Measurements from ENCODE around the gene NT5DC3.
"Not testable (repeated sequence)": the region's sequence is repeated elsewhere in the genome, so short reads cannot be mapped to it uniquely, and the experiment has no call there.

NT5DC3 gene

GRCh38 chr12:103810111-103810510, 30.9 kb downstream of the NT5DC3 start:
- no peak overlapping the region for H3K27ac ChIP-seq (ENCODE audit: low read depth, low read length, poor library complexity, severe bottlenecking)
- H3K27me3 ChIP-seq (ENCODE audit: insufficient read depth, low read length): no peaks in the 10 kb centered on the region
- H3K9me3 ChIP-seq (ENCODE audit: low read length): no peaks in the 10 kb centered on the region
- H4K20me1 ChIP-seq (ENCODE audit: insufficient read depth, low read length): no peaks in the 10 kb centered on the region
- no peak overlapping the region for H3K4me3 ChIP-seq (ENCODE audit: low read depth, low read length, poor library complexity, severe bottlenecking)
- no peak overlapping the region for H2AFZ ChIP-seq (ENCODE audit: low read length)
- no peak for TF ChIP-seq EZH2 (IDR thresholded peaks at IDR 0.05; ENCODE audit: borderline replicate concordance, low read length)
- TF ChIP-seq CTCF (IDR thresholded peaks at IDR 0.05; ENCODE audit: low read length): no peak
- H3K4me1 ChIP-seq (ENCODE audit: insufficient read depth, low read length, severe bottlenecking): no peaks in the 10 kb centered on the region
- H3K79me2 ChIP-seq (ENCODE audit: insufficient read depth, low read length): no peaks in the 10 kb centered on the region
- no peaks in the 10 kb centered on the region for H3K9me2 ChIP-seq (ENCODE audit: low read depth, low read length)
- no peak overlapping the region for H3K4me2 ChIP-seq (ENCODE audit: low read length)
- H3F3A ChIP-seq (ENCODE audit: insufficient read depth, low read length): no peaks in the 10 kb centered on the region
- H3K9ac ChIP-seq (ENCODE audit: low read length): no peak overlapping the region
- no peaks in the 10 kb centered on the region for H3K36me3 ChIP-seq (ENCODE audit: insufficient read depth, low read length)

- not testable (repeated sequence) for H3K79me2 ChIP-seq (ENCODE audit: insufficient read depth, low read length); H3K4me2 ChIP-seq (ENCODE audit: low read length); H3K4me1 ChIP-seq (ENCODE audit: insufficient read depth, low read length, severe bottlenecking); H3K9ac ChIP-seq (ENCODE audit: low read length); H3K9me3 ChIP-seq (ENCODE audit: low read length); H3K27ac ChIP-seq (ENCODE audit: low read depth, low read length, poor library complexity, severe bottlenecking); H3K4me3 ChIP-seq (ENCODE audit: low read depth, low read length, poor library complexity, severe bottlenecking); H3F3A ChIP-seq (ENCODE audit: insufficient read depth, low read length); H2AFZ ChIP-seq (ENCODE audit: low read length); H3K9me2 ChIP-seq (ENCODE audit: low read depth, low read length); H3K36me3 ChIP-seq (ENCODE audit: insufficient read depth, low read length); H3K27me3 ChIP-seq (ENCODE audit: insufficient read depth, low read length); H4K20me1 ChIP-seq (ENCODE audit: insufficient read depth, low read length)
Measured at GRCh38 chr12:103809639-103810038, 31.4 kb downstream of the NT5DC3 start.

- H3K9me3 ChIP-seq (ENCODE audit: low read length): no peaks in the 10 kb centered on the region
- H3K4me1 ChIP-seq (ENCODE audit: insufficient read depth, low read length, severe bottlenecking): no peaks in the 10 kb centered on the region
- TF ChIP-seq CTCF (IDR thresholded peaks at IDR 0.05; ENCODE audit: low read length) (no peak), EZH2 (IDR thresholded peaks at IDR 0.05; ENCODE audit: borderline replicate concordance, low read length) (no peak)
- no peak overlapping the region for H3K9ac ChIP-seq (ENCODE audit: low read length)
- H4K20me1 ChIP-seq (ENCODE audit: insufficient read depth, low read length): no peaks in the 10 kb centered on the region
- H3K27ac ChIP-seq (ENCODE audit: low read depth, low read length, poor library complexity, severe bottlenecking): no peak overlapping the region
- no peaks in the 10 kb centered on the region for H3K36me3 ChIP-seq (ENCODE audit: insufficient read depth, low read length)
- H3K9me2 ChIP-seq (ENCODE audit: low read depth, low read length): no peaks in the 10 kb centered on the region
- no peak overlapping the region for H2AFZ ChIP-seq (ENCODE audit: low read length)
- no peaks in the 10 kb centered on the region for H3F3A ChIP-seq (ENCODE audit: insufficient read depth, low read length)
- no peak overlapping the region for H3K4me2 ChIP-seq (ENCODE audit: low read length)
- H3K4me3 ChIP-seq (ENCODE audit: low read depth, low read length, poor library complexity, severe bottlenecking): no peak overlapping the region
- H3K79me2 ChIP-seq (ENCODE audit: insufficient read depth, low read length): no peaks in the 10 kb centered on the region
- H3K27me3 ChIP-seq (ENCODE audit: insufficient read depth, low read length): no peaks in the 10 kb centered on the region
Measured at GRCh38 chr12:103809154-103809553, 31.9 kb downstream of the NT5DC3 start.

GRCh38 chr12:103808239-103808880, 32.7 kb downstream of the NT5DC3 start:
- no peaks in the 10 kb centered on the region for H3F3A ChIP-seq (ENCODE audit: insufficient read depth, low read length)
- no peak overlapping the region for H3K4me2 ChIP-seq (ENCODE audit: low read length)
- H3K9me3 ChIP-seq (ENCODE audit: low read length): no peaks in the 10 kb centered on the region
- H3K9ac ChIP-seq (ENCODE audit: low read length): no peak overlapping the region
- no peaks in the 10 kb centered on the region for H3K27me3 ChIP-seq (ENCODE audit: insufficient read depth, low read length)
- no peaks in the 10 kb centered on the region for H3K9me2 ChIP-seq (ENCODE audit: low read depth, low read length)
- no peak overlapping the region for H2AFZ ChIP-seq (ENCODE audit: low read length)
- TF ChIP-seq EZH2 (IDR thresholded peaks at IDR 0.05; ENCODE audit: borderline replicate concordance, low read length) (no peak), CTCF (IDR thresholded peaks at IDR 0.05; ENCODE audit: low read length) (no peak)
- no peaks in the 10 kb centered on the region for H3K79me2 ChIP-seq (ENCODE audit: insufficient read depth, low read length)
- no peak overlapping the region for H3K4me3 ChIP-seq (ENCODE audit: low read depth, low read length, poor library complexity, severe bottlenecking)
- no peaks in the 10 kb centered on the region for H3K36me3 ChIP-seq (ENCODE audit: insufficient read depth, low read length)
- no peaks in the 10 kb centered on the region for H3K4me1 ChIP-seq (ENCODE audit: insufficient read depth, low read length, severe bottlenecking)
- no peaks in the 10 kb centered on the region for H4K20me1 ChIP-seq (ENCODE audit: insufficient read depth, low read length)
- H3K27ac ChIP-seq (ENCODE audit: low read depth, low read length, poor library complexity, severe bottlenecking): no peak overlapping the region

Data from OCI-LY1 (cell line).